A549 (cell line): ENCODE results near the gene SURF2.

Experiments
- CHD2 ChIP-seq: fragments of 150-350 bp; IDR thresholded peaks from 2 replicates; pipeline ENCODE4 v1.6.1; 2014; ENCODE audit warnings: low read length; ENCODE audit not compliant: partially characterized antibody
- ELK1 ChIP-seq: fragments of 150-350 bp; IDR thresholded peaks from 2 replicates; pipeline ENCODE4 v1.6.1; 2014; ENCODE audit warnings: low read depth, mild to moderate bottlenecking, low read length
- JUN ChIP-seq, 2 experiments: fragments of >200 bp; sonication (Bioruptor Twin); formaldehyde crosslinking; IDR thresholded peaks; 2 replicates in 1 of 2; 3 replicates in 1 of 2; pipeline ENCODE4 v1.6.1; 2016 to 2017
- MAFK ChIP-seq: fragments of 450-650 bp; IDR thresholded peaks from 2 replicates; pipeline ENCODE4 v1.6.1; 2014; ENCODE audit not compliant: partially characterized antibody
- POLR2A ChIP-seq: IDR thresholded peaks from 2 replicates; pipeline ENCODE4 v1.6.1; 2012; ENCODE audit warnings: mild to moderate bottlenecking, low read length
- RFX5 ChIP-seq: fragments of 450-650 bp; IDR thresholded peaks from 2 replicates; pipeline ENCODE4 v1.7.1; 2014; ENCODE audit warnings: antibody characterized with exemption, mild to moderate bottlenecking, moderate library complexity

GRCh38 chr9:133320421-133320881 lies 35.9 kb upstream of the SURF2 start:
- TF ChIP-seq MAFK, result no peak
- TF ChIP-seq CHD2, result no peak
- TF ChIP-seq ELK1, result no peak
- no peak for TF ChIP-seq POLR2A
- no peak for TF ChIP-seq RFX5
- TF ChIP-seq JUN (IDR thresholded peaks at IDR 0.05), result no peak
